K562 (cell line): ENCODE results near the gene TSSK6. TPM values are rescaled to one million over a fixed set of nuclear protein-coding genes. Genes with fewer than 3 reads are reported as not detected.

Experiments used
- ATAC-seq: fragments of 200-7000 bp; cut with Tn5 transposase; 3 replicates; pipeline ENCODE4 v1.9.1; 2020; ENCODE audit warnings: moderate library complexity
- BruUV-seq: library from RNA; stranded (reverse); fragments of 400-500 nt; replicated peaks from 2 replicates; lab custom pipeline; 2021; lab: Mats Ljungman, UMichigan
- CTCF ChIA-PET: fragments of 300-600 bp; formaldehyde crosslinking; extraction: SDS; loops from one replicate; lab custom pipeline; 2021; ENCODE audit warnings: low intra/inter-chr PET ratio; lab: Yijun Ruan, JAX
- POLR2A ChIA-PET: fragments of 300-600, 350-650 bp; sonication (Branson Sonifier 250); formaldehyde crosslinking; extraction: SDS; loops from one replicate; lab custom pipeline; 2021; ENCODE audit warnings: antibody characterized with exemption, inconsistent platforms; lab: Yijun Ruan, JAX
- DNase-seq, 4 experiments: peaks; one replicate each; pipeline versions ENCODE4 v3.0.0 to v3.0.0-alpha.2; 2011 to 2018; ENCODE audit warnings: low spot score in 3 of 4, mixed read lengths in 3 of 4; ENCODE audit errors: extremely low read depth in 1 of 4
- FAIRE-seq: peaks from 2 replicates; lab custom pipeline; 2011; peaks lifted over from hg19 to GRCh38; lab: Jason Lieb, UNC
- H2AFZ ChIP-seq: 2 replicates; pipeline ENCODE4 v1.6.0; 2011; ENCODE audit warnings: low read depth, low read length, control low read depth, inconsistent platforms
- H3K27ac ChIP-seq: fragments of 200-600 bp; 3 replicates; pipeline ENCODE4 v1.8.0; 2011; ENCODE audit warnings: low read depth, mild to moderate bottlenecking, control low read depth, inconsistent platforms, low read length, moderate library complexity, mixed read lengths; ENCODE audit errors: extremely low read depth
- H3K27me3 ChIP-seq, 2 experiments: fragments of 300-600 bp in 1 of 2; 2 replicates in 1 of 2; 3 replicates in 1 of 2; pipeline versions ENCODE4 v1.6.0 to v1.8.0; 2011; ENCODE audit warnings: inconsistent platforms in 2 of 2, low read length in 2 of 2, mild to moderate bottlenecking in 1 of 2, mixed read lengths in 1 of 2, moderate library complexity in 1 of 2; ENCODE audit not compliant: control insufficient read depth in 2 of 2, insufficient read depth in 2 of 2
- H3K36me3 ChIP-seq: fragments of 300-600 bp; 3 replicates; pipeline ENCODE4 v1.8.0; 2011; ENCODE audit warnings: mild to moderate bottlenecking, low read length, inconsistent platforms; ENCODE audit not compliant: control insufficient read depth, insufficient read depth
- H3K4me1 ChIP-seq, 2 experiments: fragments of 200-600 bp in 1 of 2; replicated peaks in 1 of 2; 2 replicates in 1 of 2; 3 replicates in 1 of 2; pipeline versions ENCODE4 v1.5.1 to v1.8.0; 2011; ENCODE audit warnings: inconsistent platforms in 2 of 2, low read length in 2 of 2, mild to moderate bottlenecking in 1 of 2, mixed read lengths in 1 of 2, moderate library complexity in 1 of 2; ENCODE audit not compliant: control insufficient read depth in 2 of 2, insufficient read depth in 2 of 2
- H3K4me2 ChIP-seq: 2 replicates; pipeline ENCODE4 v1.6.1; 2011; ENCODE audit warnings: low read length, control low read depth, inconsistent platforms, mixed read lengths; ENCODE audit not compliant: insufficient read depth
- H3K4me3 ChIP-seq: fragments of 200-600 bp; sonication (generic), shearing (Covaris generic); 2 replicates; pipeline ENCODE4 v1.5.1; 2016; ENCODE audit warnings: control low read depth, inconsistent platforms
- H3K79me2 ChIP-seq: fragments of 200-600 bp; 3 replicates; pipeline ENCODE4 v1.8.0; 2011; ENCODE audit warnings: low read length, inconsistent platforms; ENCODE audit not compliant: control insufficient read depth, insufficient read depth
- H3K9ac ChIP-seq, 2 experiments: 2 replicates each; pipeline versions ENCODE4 v1.6.0 to v1.6.1; 2011; ENCODE audit warnings: low read depth in 2 of 2, low read length in 2 of 2, control low read depth in 1 of 2, inconsistent platforms in 1 of 2, mild to moderate bottlenecking in 1 of 2, mixed read lengths in 1 of 2; ENCODE audit not compliant: insufficient read depth in 1 of 2
- H3K9me1 ChIP-seq: one replicate; pipeline ENCODE4 v1.6.0; 2011; ENCODE audit warnings: inconsistent platforms, mild to moderate bottlenecking, low read length, moderate library complexity; ENCODE audit not compliant: control insufficient read depth, insufficient read depth
- H3K9me3 ChIP-seq: replicated peaks from 2 replicates; pipeline ENCODE4 v1.5.1; 2011; ENCODE audit warnings: low read depth, low read length, inconsistent platforms; ENCODE audit not compliant: control insufficient read depth, insufficient read depth
- H4K20me1 ChIP-seq: replicated peaks from 2 replicates; pipeline ENCODE4 v1.6.1; 2011; ENCODE audit warnings: low read length, inconsistent platforms, mixed read lengths; ENCODE audit not compliant: control insufficient read depth, insufficient read depth
- CBX1 ChIP-seq: sonication (generic); IDR thresholded peaks from 2 replicates; pipeline ENCODE4 v1.6.1; 2016; ENCODE audit warnings: antibody characterized with exemption, low read depth, mild to moderate bottlenecking
- CBX8 ChIP-seq: fragments of 200-600 bp; sonication (generic); IDR thresholded peaks from 2 replicates; pipeline ENCODE4 v1.6.1; 2012; ENCODE audit warnings: borderline replicate concordance, mixed run types, low read depth, mild to moderate bottlenecking, moderate library complexity, mixed read lengths, low read length, control low read depth, inconsistent platforms; ENCODE audit not compliant: poor library complexity, severe bottlenecking; ENCODE audit errors: extremely low read depth
- HDAC1 ChIP-seq, 2 experiments: fragments of 450-650 bp; IDR thresholded peaks; 2 replicates each; pipeline ENCODE4 v1.6.1; 2016 to 2017; ENCODE audit warnings: inconsistent platforms in 1 of 2, mild to moderate bottlenecking in 1 of 2, moderate library complexity in 1 of 2
- RNF219 ChIP-seq: fragments of 250-450 bp; sonication (Bioruptor Pico); IDR thresholded peaks from 2 replicates; pipeline ENCODE4 v1.5.0; 2022; ENCODE audit warnings: mild to moderate bottlenecking
- USF1 ChIP-seq: sonication (generic); formaldehyde crosslinking; IDR thresholded peaks from 2 replicates; pipeline ENCODE4 v1.9.0; 2022; ENCODE audit warnings: mild to moderate bottlenecking, missing genetic modification reagents
- ZBTB33 ChIP-seq: sonication (generic); formaldehyde crosslinking; IDR thresholded peaks from 2 replicates; pipeline ENCODE4 v1.8.1; 2023; ENCODE audit warnings: mild to moderate bottlenecking, missing genetic modification reagents
- ZNF263 ChIP-seq: sonication (generic); formaldehyde crosslinking; IDR thresholded peaks from 2 replicates; pipeline ENCODE4 v1.8.0; 2022; ENCODE audit warnings: mild to moderate bottlenecking, missing genetic modification reagents, borderline replicate concordance
- ZNF277 ChIP-seq: fragments of 250-450 bp; sonication (Bioruptor Pico); IDR thresholded peaks from 2 replicates; pipeline ENCODE4 v1.8.0; 2022; ENCODE audit warnings: inconsistent platforms, mild to moderate bottlenecking, moderate library complexity, borderline replicate concordance
- ZNF512 ChIP-seq: IDR thresholded peaks from 2 replicates; pipeline ENCODE4 v1.6.1; 2016; ENCODE audit warnings: missing genetic modification characterization, missing compliant biosample characterization
- WGBS: fragments of 100-300 bp; shearing (Covaris generic); methylation state at CpG from one replicate; pipeline ENCODE4 v1.1.6; 2016; ENCODE audit warnings: low coverage, mixed read lengths; ENCODE audit not compliant: insufficient coverage; ENCODE audit errors: missing lambda C conversion rate; 5-methylcytosine and 5-hydroxymethylcytosine counted together
- in situ Hi-C: fragments of 300-500 bp; cut with MboI; formaldehyde crosslinking; loops from 4 replicates; pipeline ENCODE4 v1.15.0; 2018; ENCODE audit warnings: inconsistent platforms, mixed read lengths
- intact Hi-C: fragments of 100-400 bp; cut with micrococcal nuclease; formaldehyde crosslinking; loops from 2 replicates; pipeline ENCODE4 v1.14.2; 2022
- polyA plus RNA-seq, 8 experiments: library from polyadenylated mRNA; depleted of rRNA in 4 of 8; stranded (reverse) in 5 of 8; unstranded in 3 of 8; fragments of >200 nt; fragmentation: Nextera tagmentation in 2 of 8; fragmentation: Illumina TruSeq in 1 of 8; extraction: Ambion mirVana in 2 of 8; extraction: Trizol in 1 of 8; gene quantifications; 2 replicates each; pipeline versions ENCODE4 v1.2.1 to v1.2.3, GENCODE V29; 2011 to 2014; ENCODE audit warnings: inconsistent platforms in 1 of 8, missing spikeins in 1 of 8
- total RNA-seq, 7 experiments: library from RNA; depleted of rRNA in 6 of 7; stranded (reverse); fragments of >200 nt in 6 of 7; fragmentation: Illumina TruSeq in 2 of 7; extraction: Trizol in 2 of 7; gene quantifications; 2 replicates each; pipeline versions ENCODE4 v1.2.1 to v1.2.3, GENCODE V29; 2011 to 2021; ENCODE audit warnings: low replicate concordance in 1 of 7

Gene TSSK6
- total and polyA plus RNA-seq, 9 of the 15 experiments (the other 6 are each of a cell fraction or from before 2014, with no cell fraction given), result 0.21 to 2.6 (median 1.5) TPM; not detected in 3

GRCh38 chr19:19532806-19533701, 17.7 kb upstream of the TSSK6 start:
- Histone ChIP-seq H2AFZ (no peak overlapping the region), H3K9me3 (no peaks in the 10 kb centered on the region), H3K9me1 (peaks cover 3% of the 10 kb centered on the region), H3K36me3 (peaks cover 16% of the 10 kb centered on the region; the same call in 2 of the 3 replicates), H3K27ac (no peak overlapping the region), H3K27me3 (no peaks in the 10 kb centered on the region), H3K4me1 (peaks cover 5 to 27% of the 10 kb centered on the region in 2 experiments), H3K9ac (peak overlapping the region in 1 of 2 experiments; percentile 77; a peak in 1 of 4 replicates), H4K20me1 (0 out of 2 replicates have a peak, but pooled peaks cover 10% of the 10 kb centered on the region), H3K79me2 (no peaks in the 10 kb centered on the region), H3K4me3 (no peak overlapping the region), H3K4me2 (peak overlapping the region; percentile 31; the same call in 1 of the 2 replicates)
- DNase-seq (no peak), FAIRE-seq (no peak), ATAC-seq (no peak)
- in situ Hi-C loops, result loop anchor here (25.0 kb wide), 1 partner anchor 104 kb away; the partner anchor contains the start of genes GMIP and LPAR2
- intact Hi-C loops, result loop anchor here (1.0 to 2.0 kb wide), 3 partner anchors 21 to 426 kb away; partner anchors contain the start of gene GMIP
- ChIA-PET POLR2A (interaction anchor here (0.5 to 1.2 kb wide), 4 partner anchors 16 to 421 kb away, joined by 3 to 4 read pairs (median 3); no protein-coding TSS in a partner anchor), CTCF (interaction anchor here (0.5 to 3.2 kb wide), 3 partner anchors 21 to 368 kb away, joined by 4 to 30 read pairs (median 9); partner anchors contain the start of genes GMIP and ZNF93)
- 58% methylated on average over 10 of the region's 14 CpGs for WGBS
- BruUV-seq, result no TSS peak
- peak; percentile 43; the same call in 1 of the 2 replicates for TF ChIP-seq USF1 (CRISPR knock-in tag)
- TF ChIP-seq HDAC1 (IDR thresholded peaks at IDR 0.05), result 0 out of 4 replicates have a peak, but pooled peaks of 1 of the 2 experiments have one; percentile 17
- TF ChIP-seq CBX1, result no peak
- 0 out of 2 replicates have a peak, but pooled peaks have one; percentile 31 for TF ChIP-seq ZNF512 (tag)
- TF ChIP-seq ZNF263 (CRISPR knock-in tag), result peak; percentile 90
- TF ChIP-seq RNF219, result no peak
- TF ChIP-seq ZBTB33 (CRISPR knock-in tag), result no peak
- no peak for TF ChIP-seq ZNF277 (CRISPR knock-in tag)
- no peak for TF ChIP-seq CBX8
